GM10847 (cell line): ENCODE measurements around the gene ZDBF2.

ENCODE experiments used
- POLR2A ChIP-seq: IDR thresholded peaks from 2 replicates; pipeline ENCODE4 v1.6.1; 2011; ENCODE audit not compliant: insufficient read length; ENCODE audit errors: extremely low read depth

The ZDBF2 gene

GRCh38 chr2:206274434-206275311 lies at the start of gene ZDBF2:
ZDBF2 (plus strand) TSS chr2:206274663; CDS start chr2:206281850, 7,187 bp downstream.
- TF ChIP-seq POLR2A = peak; percentile 23

- no peak for TF ChIP-seq POLR2A
Measured at GRCh38 chr2:206225435-206226232, 48.8 kb upstream of the ZDBF2 start.

GRCh38 chr2:206229642-206230041 lies 44.8 kb upstream of the ZDBF2 start:
- TF ChIP-seq POLR2A = no peak

- no peak for TF ChIP-seq POLR2A
Measured at GRCh38 chr2:206230060-206230762, 44.3 kb upstream of the ZDBF2 start.

GRCh38 chr2:206231669-206232286 lies 42.7 kb upstream of the ZDBF2 start:
- TF ChIP-seq POLR2A = no peak

- no peak for TF ChIP-seq POLR2A
Measured at GRCh38 chr2:206232287-206233035, 42.0 kb upstream of the ZDBF2 start.

- no peak for TF ChIP-seq POLR2A
Measured at GRCh38 chr2:206239157-206239556, 35.3 kb upstream of the ZDBF2 start.

- TF ChIP-seq POLR2A = no peak
Measured at GRCh38 chr2:206240327-206240726, 34.1 kb upstream of the ZDBF2 start.

- no peak for TF ChIP-seq POLR2A
Measured at GRCh38 chr2:206241736-206242135, 32.7 kb upstream of the ZDBF2 start.

- TF ChIP-seq POLR2A = no peak
Measured at GRCh38 chr2:206245265-206245672, 29.2 kb upstream of the ZDBF2 start.

GRCh38 chr2:206250041-206250897 lies 24.2 kb upstream of the ZDBF2 start:
- no peak for TF ChIP-seq POLR2A

- no peak for TF ChIP-seq POLR2A
Measured at GRCh38 chr2:206253125-206253776, 21.2 kb upstream of the ZDBF2 start.

- no peak for TF ChIP-seq POLR2A
Measured at GRCh38 chr2:206253777-206254166, 20.7 kb upstream of the ZDBF2 start.
